HepG2 (cell line): ENCODE results near the gene PARN. TPM values are rescaled to one million over a fixed set of nuclear protein-coding genes. Genes with fewer than 3 reads are reported as not detected.
A peak's percentile ranks its signal among the peaks of the same experiment; 100 is the strongest.

ENCODE experiments used
- AGO2 ChIP-seq: fragments of 200-400 bp; formaldehyde crosslinking; optimal IDR thresholded peaks from 2 replicates; pipeline ENCODE3; 2017; ENCODE audit warnings: mild to moderate bottlenecking, low read depth, low read length, moderate library complexity
- HMGXB4 ChIP-seq, 2 experiments: sonication (generic) in 1 of 2; formaldehyde crosslinking in 1 of 2; IDR thresholded peaks; 2 replicates each; pipeline versions ENCODE4 v1.4.0 to v1.6.1; 2018 to 2020; ENCODE audit warnings: missing genetic modification reagents in 2 of 2, borderline replicate concordance in 1 of 2, low read depth in 1 of 2, mild to moderate bottlenecking in 1 of 2, missing biosample characterization in 1 of 2
- KDM3A ChIP-seq: IDR thresholded peaks from 2 replicates; pipeline ENCODE4 v1.6.1; 2018; ENCODE audit warnings: low read depth, missing compliant biosample characterization
- POGK ChIP-seq: sonication (generic); formaldehyde crosslinking; conservative IDR thresholded peaks from 2 replicates; pipeline ENCODE4 v1.8.0; 2022; ENCODE audit warnings: mild to moderate bottlenecking, moderate library complexity, missing genetic modification reagents
- ZNF274 ChIP-seq: sonication (generic); formaldehyde crosslinking; IDR thresholded peaks from 2 replicates; pipeline ENCODE4 v1.5.1; 2020; ENCODE audit warnings: mild to moderate bottlenecking, missing genetic modification reagents
- ZNF317 ChIP-seq: sonication (generic); formaldehyde crosslinking; IDR thresholded peaks from 2 replicates; pipeline ENCODE4 v1.5.0; 2020; ENCODE audit warnings: mild to moderate bottlenecking, missing genetic modification reagents
- ZNF775 ChIP-seq: sonication (generic); formaldehyde crosslinking; IDR thresholded peaks from 2 replicates; pipeline ENCODE4 v1.4.0; 2020; ENCODE audit warnings: missing genetic modification reagents, mild to moderate bottlenecking, moderate library complexity, borderline replicate concordance
- polyA plus RNA-seq, 8 experiments: library from polyadenylated mRNA; depleted of rRNA in 3 of 8; stranded (reverse) in 7 of 8; unstranded in 1 of 8; fragments of >200 nt; fragmentation: Illumina TruSeq in 4 of 8; extraction: Trizol in 4 of 8; gene quantifications; 2 replicates each; pipeline versions ENCODE4 v1.2.1 to v1.2.3, GENCODE V29; 2011 to 2016; ENCODE audit warnings: low read depth in 4 of 8, missing spikeins in 1 of 8, mixed read lengths in 1 of 8; ENCODE audit not compliant: insufficient read depth in 1 of 8
- total RNA-seq, 5 experiments: library from RNA; depleted of rRNA; stranded (reverse); fragments of >200 nt; fragmentation: Illumina TruSeq; extraction: Trizol; gene quantifications; 2 replicates each; pipeline ENCODE4 v1.2.3, GENCODE V29; 2016; ENCODE audit warnings: low read depth in 1 of 5
- TF ChIP-seq, protein P1 (sequence below): IDR thresholded peaks from 2 replicates; pipeline ENCODE4 v1.4.0; 2020; ENCODE audit warnings: mild to moderate bottlenecking, missing genetic modification reagents
- TF ChIP-seq, protein P2 (sequence below): sonication (generic); formaldehyde crosslinking; IDR thresholded peaks from 2 replicates; pipeline ENCODE4 v1.5.0; 2020; ENCODE audit warnings: mild to moderate bottlenecking, missing genetic modification reagents, borderline replicate concordance
- TF ChIP-seq, protein P3 (sequence below): sonication (generic); formaldehyde crosslinking; conservative IDR thresholded peaks from 2 replicates; pipeline ENCODE4 v1.4.0; 2020; ENCODE audit warnings: mild to moderate bottlenecking, missing genetic modification reagents, moderate library complexity
- TF ChIP-seq, protein P4 (sequence below): sonication (generic); formaldehyde crosslinking; IDR thresholded peaks from 2 replicates; pipeline ENCODE4 v1.5.0; 2020; ENCODE audit warnings: missing genetic modification reagents

Gene PARN
- total and polyA plus RNA-seq, 2 of the 13 experiments (the other 11 are each of a cell fraction or from before 2014, with no cell fraction given) = 13.3 to 47.6 TPM

- TF ChIP-seq POGK (CRISPR knock-in tag) (peak; percentile 23; the same call in 1 of the 2 replicates), ZNF274 (CRISPR knock-in tag) (0 out of 2 replicates have a peak, but pooled peaks have one; percentile 5), HMGXB4 (CRISPR knock-in tag; IDR thresholded peaks at IDR 0.05; ENCODE audit: borderline replicate concordance in 1 of 2, low read depth in 1 of 2) (peak; percentile 38 to 51; a peak in 1 of 4 replicates), ZNF775 (CRISPR knock-in tag) (peak; percentile 78; the same call in 1 of the 2 replicates), KDM3A (CRISPR knock-in tag) (peak; percentile 92; the same call in 1 of the 2 replicates), AGO2 (no peak), ZNF317 (CRISPR knock-in tag) (peak; percentile 78; the same call in 1 of the 2 replicates)
- TF ChIP-seq, protein P1, sequence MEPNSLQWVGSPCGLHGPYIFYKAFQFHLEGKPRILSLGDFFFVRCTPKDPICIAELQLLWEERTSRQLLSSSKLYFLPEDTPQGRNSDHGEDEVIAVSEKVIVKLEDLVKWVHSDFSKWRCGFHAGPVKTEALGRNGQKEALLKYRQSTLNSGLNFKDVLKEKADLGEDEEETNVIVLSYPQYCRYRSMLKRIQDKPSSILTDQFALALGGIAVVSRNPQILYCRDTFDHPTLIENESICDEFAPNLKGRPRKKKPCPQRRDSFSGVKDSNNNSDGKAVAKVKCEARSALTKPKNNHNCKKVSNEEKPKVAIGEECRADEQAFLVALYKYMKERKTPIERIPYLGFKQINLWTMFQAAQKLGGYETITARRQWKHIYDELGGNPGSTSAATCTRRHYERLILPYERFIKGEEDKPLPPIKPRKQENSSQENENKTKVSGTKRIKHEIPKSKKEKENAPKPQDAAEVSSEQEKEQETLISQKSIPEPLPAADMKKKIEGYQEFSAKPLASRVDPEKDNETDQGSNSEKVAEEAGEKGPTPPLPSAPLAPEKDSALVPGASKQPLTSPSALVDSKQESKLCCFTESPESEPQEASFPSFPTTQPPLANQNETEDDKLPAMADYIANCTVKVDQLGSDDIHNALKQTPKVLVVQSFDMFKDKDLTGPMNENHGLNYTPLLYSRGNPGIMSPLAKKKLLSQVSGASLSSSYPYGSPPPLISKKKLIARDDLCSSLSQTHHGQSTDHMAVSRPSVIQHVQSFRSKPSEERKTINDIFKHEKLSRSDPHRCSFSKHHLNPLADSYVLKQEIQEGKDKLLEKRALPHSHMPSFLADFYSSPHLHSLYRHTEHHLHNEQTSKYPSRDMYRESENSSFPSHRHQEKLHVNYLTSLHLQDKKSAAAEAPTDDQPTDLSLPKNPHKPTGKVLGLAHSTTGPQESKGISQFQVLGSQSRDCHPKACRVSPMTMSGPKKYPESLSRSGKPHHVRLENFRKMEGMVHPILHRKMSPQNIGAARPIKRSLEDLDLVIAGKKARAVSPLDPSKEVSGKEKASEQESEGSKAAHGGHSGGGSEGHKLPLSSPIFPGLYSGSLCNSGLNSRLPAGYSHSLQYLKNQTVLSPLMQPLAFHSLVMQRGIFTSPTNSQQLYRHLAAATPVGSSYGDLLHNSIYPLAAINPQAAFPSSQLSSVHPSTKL = peak; percentile 100
- TF ChIP-seq, protein P2, sequence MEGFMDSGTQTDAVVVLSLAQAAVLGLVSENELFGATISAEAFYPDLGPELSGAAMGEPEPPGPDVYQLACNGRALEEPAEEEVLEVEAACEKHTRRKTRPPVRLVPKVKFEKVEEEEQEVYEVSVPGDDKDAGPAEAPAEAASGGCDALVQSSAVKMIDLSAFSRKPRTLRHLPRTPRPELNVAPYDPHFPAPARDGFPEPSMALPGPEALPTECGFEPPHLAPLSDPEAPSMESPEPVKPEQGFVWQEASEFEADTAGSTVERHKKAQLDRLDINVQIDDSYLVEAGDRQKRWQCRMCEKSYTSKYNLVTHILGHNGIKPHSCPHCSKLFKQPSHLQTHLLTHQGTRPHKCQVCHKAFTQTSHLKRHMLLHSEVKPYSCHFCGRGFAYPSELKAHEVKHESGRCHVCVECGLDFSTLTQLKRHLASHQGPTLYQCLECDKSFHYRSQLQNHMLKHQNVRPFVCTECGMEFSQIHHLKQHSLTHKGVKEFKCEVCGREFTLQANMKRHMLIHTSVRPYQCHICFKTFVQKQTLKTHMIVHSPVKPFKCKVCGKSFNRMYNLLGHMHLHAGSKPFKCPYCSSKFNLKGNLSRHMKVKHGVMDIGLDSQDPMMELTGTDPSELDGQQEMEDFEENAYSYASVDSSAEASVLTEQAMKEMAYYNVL (CRISPR knock-in tag) = peak; percentile 93; the same call in 1 of the 2 replicates
- TF ChIP-seq, protein P3, sequence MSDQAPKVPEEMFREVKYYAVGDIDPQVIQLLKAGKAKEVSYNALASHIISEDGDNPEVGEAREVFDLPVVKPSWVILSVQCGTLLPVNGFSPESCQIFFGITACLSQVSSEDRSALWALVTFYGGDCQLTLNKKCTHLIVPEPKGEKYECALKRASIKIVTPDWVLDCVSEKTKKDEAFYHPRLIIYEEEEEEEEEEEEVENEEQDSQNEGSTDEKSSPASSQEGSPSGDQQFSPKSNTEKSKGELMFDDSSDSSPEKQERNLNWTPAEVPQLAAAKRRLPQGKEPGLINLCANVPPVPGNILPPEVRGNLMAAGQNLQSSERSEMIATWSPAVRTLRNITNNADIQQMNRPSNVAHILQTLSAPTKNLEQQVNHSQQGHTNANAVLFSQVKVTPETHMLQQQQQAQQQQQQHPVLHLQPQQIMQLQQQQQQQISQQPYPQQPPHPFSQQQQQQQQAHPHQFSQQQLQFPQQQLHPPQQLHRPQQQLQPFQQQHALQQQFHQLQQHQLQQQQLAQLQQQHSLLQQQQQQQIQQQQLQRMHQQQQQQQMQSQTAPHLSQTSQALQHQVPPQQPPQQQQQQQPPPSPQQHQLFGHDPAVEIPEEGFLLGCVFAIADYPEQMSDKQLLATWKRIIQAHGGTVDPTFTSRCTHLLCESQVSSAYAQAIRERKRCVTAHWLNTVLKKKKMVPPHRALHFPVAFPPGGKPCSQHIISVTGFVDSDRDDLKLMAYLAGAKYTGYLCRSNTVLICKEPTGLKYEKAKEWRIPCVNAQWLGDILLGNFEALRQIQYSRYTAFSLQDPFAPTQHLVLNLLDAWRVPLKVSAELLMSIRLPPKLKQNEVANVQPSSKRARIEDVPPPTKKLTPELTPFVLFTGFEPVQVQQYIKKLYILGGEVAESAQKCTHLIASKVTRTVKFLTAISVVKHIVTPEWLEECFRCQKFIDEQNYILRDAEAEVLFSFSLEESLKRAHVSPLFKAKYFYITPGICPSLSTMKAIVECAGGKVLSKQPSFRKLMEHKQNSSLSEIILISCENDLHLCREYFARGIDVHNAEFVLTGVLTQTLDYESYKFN (CRISPR knock-in tag) = peak; percentile 98
- TF ChIP-seq, protein P4, sequence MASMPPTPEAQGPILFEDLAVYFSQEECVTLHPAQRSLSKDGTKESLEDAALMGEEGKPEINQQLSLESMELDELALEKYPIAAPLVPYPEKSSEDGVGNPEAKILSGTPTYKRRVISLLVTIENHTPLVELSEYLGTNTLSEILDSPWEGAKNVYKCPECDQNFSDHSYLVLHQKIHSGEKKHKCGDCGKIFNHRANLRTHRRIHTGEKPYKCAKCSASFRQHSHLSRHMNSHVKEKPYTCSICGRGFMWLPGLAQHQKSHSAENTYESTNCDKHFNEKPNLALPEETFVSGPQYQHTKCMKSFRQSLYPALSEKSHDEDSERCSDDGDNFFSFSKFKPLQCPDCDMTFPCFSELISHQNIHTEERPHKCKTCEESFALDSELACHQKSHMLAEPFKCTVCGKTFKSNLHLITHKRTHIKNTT (CRISPR knock-in tag) = no peak
These were observed 118.9 kb downstream of the PARN start (continued) for GRCh38 chr16:14510939-14511799.
